ENCODE measurements around the gene AK4.
A peak's percentile ranks its signal among the peaks of the same experiment; 100 is the strongest.
"Not testable (repeated sequence)": the region's sequence is repeated elsewhere in the genome, so short reads cannot be mapped to it uniquely, and the experiment has no call there.

The AK4 gene

GRCh38 chr1:65150583-65151263 is 2.7 kb downstream of the AK4 start:
- no peak for DNase-seq

DNA sequence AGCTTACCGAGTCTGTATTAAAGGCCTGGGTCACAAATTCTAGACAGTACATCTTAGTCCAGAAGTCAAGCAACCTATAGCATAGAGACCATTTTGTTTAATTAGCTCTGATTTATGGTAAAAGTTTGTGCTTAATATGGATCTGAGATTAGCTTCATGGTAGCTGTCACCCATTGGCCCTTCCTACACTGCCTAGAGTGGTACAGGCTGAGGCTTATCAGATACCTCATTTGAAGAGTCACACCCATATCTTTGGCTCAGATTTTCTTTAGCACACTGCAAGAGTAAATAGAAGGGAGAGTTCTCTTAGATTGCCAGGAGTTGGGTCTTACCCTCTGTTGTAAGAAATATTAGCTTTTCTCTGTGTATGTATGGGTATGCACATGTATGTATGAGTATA is 3.6 kb downstream of the AK4 start:
- no peak for DNase-seq

- no peak for DNase-seq
Observed at GRCh38 chr1:65153635-65154034, 5.6 kb downstream of the AK4 start.

DNA sequence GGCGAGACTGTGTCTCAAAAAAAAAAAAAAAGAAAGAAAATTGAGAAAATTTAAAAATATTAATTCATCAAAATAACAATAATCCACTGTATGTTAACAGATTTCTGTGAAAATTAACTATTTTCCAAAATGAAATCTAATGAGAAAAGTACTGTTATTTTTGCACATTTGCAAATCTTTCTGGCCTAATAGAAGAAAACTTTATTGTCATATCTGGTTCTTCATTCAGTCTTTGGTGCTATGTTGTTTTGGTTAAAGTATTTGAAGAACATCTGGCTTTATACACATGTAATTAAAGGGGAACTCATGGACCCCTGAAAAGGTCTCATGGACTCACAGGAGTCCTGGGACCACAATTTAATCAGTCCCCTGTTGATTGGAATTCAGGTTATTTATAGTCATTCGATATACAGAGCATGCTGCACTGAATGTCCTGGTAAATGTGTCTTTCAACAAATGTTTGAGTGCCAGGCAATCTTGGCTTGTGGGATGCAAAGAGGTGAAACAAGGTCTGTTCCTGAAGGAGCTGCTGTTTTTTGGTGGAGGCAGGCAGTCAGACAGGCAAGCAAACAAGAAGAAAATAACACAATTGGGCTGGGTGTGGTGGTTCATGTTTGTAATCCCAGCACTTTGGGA is 9.0 kb downstream of the AK4 start:
- no peak for DNase-seq

DNA sequence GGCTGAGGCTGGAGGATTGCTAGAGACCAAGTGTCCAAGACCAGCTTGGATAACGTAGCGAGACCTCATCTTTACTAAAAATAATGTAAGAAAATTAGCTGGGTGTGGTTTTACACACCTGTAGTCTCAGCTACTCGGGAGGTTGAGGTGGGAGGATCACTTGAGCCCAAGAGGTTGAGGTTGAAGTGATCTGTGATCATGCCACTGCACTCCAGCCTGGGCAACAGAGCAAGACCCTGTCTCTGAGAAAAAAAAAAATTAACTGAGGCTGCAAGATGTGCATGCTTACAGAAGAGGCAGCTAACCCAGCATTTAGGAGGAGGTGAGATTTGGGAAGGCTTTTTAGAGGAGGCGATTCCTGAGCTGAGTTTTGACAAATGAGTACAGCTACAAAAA is 9.5 kb downstream of the AK4 start:
- no peak for DNase-seq

GRCh38 chr1:65159291-65159688 is 11.3 kb downstream of the AK4 start:
- not testable (repeated sequence) for DNase-seq

DNA sequence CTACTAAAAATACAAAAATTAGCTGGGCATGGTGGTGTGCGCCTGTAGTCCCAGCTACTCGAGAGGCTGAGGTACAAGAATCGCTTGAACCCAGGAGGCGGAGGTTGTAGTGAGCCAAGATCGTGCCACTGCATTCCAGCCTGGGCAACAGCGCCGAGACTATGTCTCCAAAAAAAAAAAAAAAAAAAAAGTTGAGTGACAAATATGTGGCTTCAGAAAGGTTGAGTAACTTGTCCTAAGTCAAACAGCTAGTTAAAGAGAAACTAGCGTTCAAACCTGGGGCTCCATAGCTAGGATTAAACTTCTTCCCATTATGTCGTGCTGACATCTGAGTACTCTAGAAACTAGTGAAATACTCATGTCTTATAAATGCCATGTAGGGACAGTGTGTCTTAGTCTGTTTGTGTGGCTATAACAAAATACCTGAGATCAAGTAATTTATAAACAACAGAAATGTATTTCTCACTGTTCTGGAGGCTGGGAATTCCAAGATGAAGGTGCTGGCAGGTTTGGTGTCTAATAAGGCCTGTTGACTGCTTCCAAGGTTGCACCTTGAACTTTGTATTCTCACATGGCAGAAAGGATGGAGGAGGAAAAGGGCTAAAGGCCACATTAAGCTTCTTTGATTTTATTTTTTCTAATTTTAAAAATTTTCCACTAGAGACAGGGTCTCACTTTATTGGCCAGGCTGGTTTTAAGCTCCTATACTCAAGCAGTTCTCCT is 12.0 kb downstream of the AK4 start:
- DNase-seq: no peak

GRCh38 chr1:65163201-65163805 is 15.3 kb downstream of the AK4 start:
- no peak for DNase-seq

DNA sequence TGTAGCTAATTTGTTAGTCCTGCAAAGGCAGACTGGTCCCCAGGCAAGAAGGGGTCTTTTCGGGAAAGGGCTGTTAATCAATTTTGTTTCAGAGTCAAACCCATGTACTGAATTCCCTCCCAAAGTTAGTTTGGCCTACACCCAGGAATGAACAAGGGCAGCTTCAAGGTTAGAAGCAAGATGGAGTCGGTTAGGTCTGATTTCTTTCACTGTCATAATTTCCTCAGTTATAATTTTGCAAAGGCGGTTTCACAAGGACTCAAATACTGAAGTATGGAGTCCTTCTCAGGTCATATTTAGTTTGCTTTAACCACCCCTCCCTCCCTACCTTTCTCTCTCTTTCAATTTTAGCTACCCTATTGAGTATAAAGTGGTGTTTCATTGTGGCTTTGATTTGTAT is 16.1 kb downstream of the AK4 start:
- DNase-seq: not testable (repeated sequence)

DNA sequence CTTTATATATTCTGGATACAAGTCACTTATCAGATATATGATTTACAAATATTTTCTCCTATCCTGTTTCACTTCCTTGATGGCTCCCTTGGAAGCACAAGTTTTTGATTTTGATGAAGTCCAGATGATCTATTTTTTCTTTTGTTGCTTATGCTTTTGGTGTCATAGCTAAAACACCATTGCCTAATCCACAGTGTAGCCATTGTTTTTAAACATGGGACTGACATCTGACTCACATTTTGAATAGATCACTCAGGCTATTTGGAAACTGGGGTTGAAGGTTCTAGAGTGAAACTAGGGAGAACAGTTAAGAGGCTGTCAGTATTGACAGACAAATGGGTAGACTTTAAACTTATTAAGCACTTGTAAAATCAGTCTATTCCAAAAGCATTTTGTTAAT is 16.6 kb downstream of the AK4 start:
- DNase-seq: peak; percentile 35

- no peak for DNase-seq
Observed at GRCh38 chr1:65165269-65165993, 17.4 kb downstream of the AK4 start.

- DNase-seq: no peak
Observed at GRCh38 chr1:65166572-65167305, 18.7 kb downstream of the AK4 start.

GRCh38 chr1:65167586-65168242 is 19.7 kb downstream of the AK4 start:
- DNase-seq: no peak

- no peak for DNase-seq
Observed at GRCh38 chr1:65168867-65169266, 20.9 kb downstream of the AK4 start.

DNA sequence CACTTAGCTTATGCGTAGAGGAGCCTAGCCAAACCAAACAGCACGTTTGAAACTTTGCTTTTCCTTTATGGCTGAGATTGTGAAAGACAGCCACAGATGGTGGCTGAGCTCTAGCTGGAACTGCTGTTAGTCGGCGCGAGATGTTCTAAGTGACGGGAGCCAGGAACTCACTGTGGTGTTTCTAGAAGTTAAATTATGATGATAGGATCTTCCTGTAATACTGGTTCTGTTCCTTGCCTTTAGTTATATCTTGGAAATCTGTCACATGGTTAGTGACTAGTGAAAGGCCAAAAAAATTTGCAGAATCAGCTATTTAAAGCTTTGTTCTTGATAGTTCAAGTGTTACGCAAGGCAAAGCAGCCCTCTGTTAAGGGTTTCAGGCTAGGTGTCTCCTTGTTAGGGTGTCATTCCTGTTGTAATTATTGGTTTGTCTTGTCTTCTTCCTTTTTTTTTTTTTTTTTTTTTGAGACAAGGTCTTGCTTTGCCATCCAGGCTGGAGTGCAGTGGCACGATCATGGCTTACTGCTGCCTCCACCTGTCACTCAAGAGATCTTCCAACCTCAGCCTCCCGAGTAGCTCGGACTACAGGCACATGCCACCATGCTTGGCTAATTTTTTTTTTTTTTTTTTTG is 22.6 kb downstream of the AK4 start:
- peak; percentile 75 for DNase-seq

DNA sequence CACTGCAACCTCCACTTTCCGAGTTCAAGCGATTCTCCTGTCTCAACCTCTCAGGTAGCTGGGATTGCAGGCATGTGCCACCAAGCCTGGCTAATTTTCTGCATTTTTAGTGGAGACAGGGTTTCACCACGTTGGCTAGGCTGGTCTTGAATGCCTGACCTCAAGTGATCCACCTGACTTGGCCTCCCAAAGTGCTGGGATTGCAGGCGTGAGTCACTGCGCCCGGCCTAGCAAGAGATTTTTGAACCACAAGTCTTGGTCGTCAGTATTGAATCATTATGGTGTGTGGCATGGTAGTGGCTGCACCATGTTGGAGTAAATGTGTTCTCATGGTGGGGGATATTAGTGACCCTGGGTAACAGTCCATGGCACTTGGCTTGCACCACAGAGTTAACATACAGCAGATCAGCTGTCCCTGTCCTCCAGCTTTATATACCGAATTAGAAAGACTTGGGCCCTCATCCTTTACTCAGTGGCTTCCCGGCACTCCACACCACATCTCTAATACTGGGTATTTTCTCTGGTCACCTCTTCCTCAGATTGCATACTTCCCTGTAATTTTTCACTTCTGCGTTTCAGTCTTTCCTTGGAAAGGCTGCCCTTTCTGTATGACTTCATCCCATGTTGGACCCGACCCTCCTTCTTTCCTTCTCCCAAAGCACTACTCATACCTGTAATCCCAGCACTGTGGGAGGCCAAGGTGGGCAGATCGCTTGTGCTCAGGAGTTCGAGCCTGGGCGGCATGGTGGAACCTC is 25.1 kb downstream of the AK4 start:
- no peak for DNase-seq

- peak; percentile 96 for DNase-seq
Observed at GRCh38 chr1:65174585-65174984, 26.6 kb downstream of the AK4 start.

GRCh38 chr1:65175171-65176055 is 27.4 kb downstream of the AK4 start:
- DNase-seq: peak; percentile 60

DNA sequence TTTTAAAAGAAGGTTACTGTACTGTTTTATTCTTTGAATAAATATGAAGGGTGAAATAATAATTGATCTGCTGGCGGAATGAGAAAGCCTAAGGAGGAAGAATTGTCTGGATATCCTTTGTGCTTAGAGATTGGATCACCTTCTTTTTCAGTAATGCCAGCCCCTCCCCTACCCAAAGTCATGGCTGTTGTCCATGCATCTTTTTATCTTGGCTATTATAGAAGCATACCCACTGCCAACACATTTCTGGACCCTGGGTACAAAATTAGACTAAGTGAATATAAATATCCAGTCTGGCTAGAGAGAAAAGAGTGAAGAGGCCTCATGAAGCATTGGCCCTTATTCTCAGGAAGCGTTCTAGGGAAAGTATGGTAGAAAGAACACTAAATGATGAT is 28.1 kb downstream of the AK4 start:
- DNase-seq: no peak

All from fibroblast of skin of abdomen (primary cell).